GM06990 (cell line): ENCODE results near the gene PPP2R2C.

Experiments used
- DNase-seq: peaks from one replicate; pipeline ENCODE4 v3.0.0-alpha.2; 2011; ENCODE audit not compliant: insufficient read length; ENCODE audit errors: extremely low read depth
- H3K27me3 ChIP-seq: replicated peaks from 2 replicates; pipeline ENCODE4 v1.6.0; 2011; ENCODE audit warnings: low read length; ENCODE audit not compliant: control insufficient read depth, insufficient read depth
- H3K36me3 ChIP-seq: 2 replicates; pipeline ENCODE4 v1.5.1; 2011; ENCODE audit warnings: low read length; ENCODE audit not compliant: control insufficient read depth, insufficient read depth
- H3K4me3 ChIP-seq: replicated peaks from 2 replicates; pipeline ENCODE4 v1.5.1; 2011; ENCODE audit warnings: low read depth, mild to moderate bottlenecking, control low read depth, low read length
- CTCF ChIP-seq: IDR thresholded peaks from 2 replicates; pipeline ENCODE4 v1.5.1; 2011; ENCODE audit warnings: low read length, control low read depth, mild to moderate bottlenecking, inconsistent platforms; ENCODE audit not compliant: insufficient read depth, poor library complexity, severe bottlenecking

PPP2R2C gene

GRCh38 chr4:6489927-6490326 is 17.5 kb upstream of the PPP2R2C start:
- no peak for TF ChIP-seq CTCF
- Histone ChIP-seq H3K4me3 (no peak overlapping the region), H3K27me3 (peaks cover 2% of the 10 kb centered on the region; the same call in 1 of the 2 replicates), H3K36me3 (no peaks in the 10 kb centered on the region)
- DNase-seq = no peak

GRCh38 chr4:6487466-6487865 is 15.1 kb upstream of the PPP2R2C start:
- H3K4me3 ChIP-seq = no peak overlapping the region
- H3K27me3 ChIP-seq = peaks cover 2% of the 10 kb centered on the region; the same call in 1 of the 2 replicates
- no peak for TF ChIP-seq CTCF
- H3K36me3 ChIP-seq = no peaks in the 10 kb centered on the region
- no peak for DNase-seq

GRCh38 chr4:6480534-6481088 is 8.2 kb upstream of the PPP2R2C start:
- TF ChIP-seq CTCF = no peak
- no peaks in the 10 kb centered on the region for H3K36me3 ChIP-seq
- H3K27me3 ChIP-seq = no peaks in the 10 kb centered on the region; the same call in 1 of the 2 replicates
- no peak for DNase-seq
- H3K4me3 ChIP-seq = no peak overlapping the region

- Histone ChIP-seq H3K27me3 (no peaks in the 10 kb centered on the region; the same call in 1 of the 2 replicates), H3K36me3 (no peaks in the 10 kb centered on the region), H3K4me3 (no peak overlapping the region)
- no peak for DNase-seq
- TF ChIP-seq CTCF = no peak
Observed at GRCh38 chr4:6478546-6479220, 6.3 kb upstream of the PPP2R2C start.

- no peaks in the 10 kb centered on the region; the same call in 1 of the 2 replicates for H3K27me3 ChIP-seq
- no peak for TF ChIP-seq CTCF
- H3K36me3 ChIP-seq = no peaks in the 10 kb centered on the region
- no peak for DNase-seq
- no peak overlapping the region for H3K4me3 ChIP-seq
Observed at GRCh38 chr4:6476893-6477292, 4.5 kb upstream of the PPP2R2C start.

- Histone ChIP-seq H3K36me3 (no peaks in the 10 kb centered on the region), H3K27me3 (no peaks in the 10 kb centered on the region; the same call in 1 of the 2 replicates), H3K4me3 (no peak overlapping the region)
- no peak for DNase-seq
- no peak for TF ChIP-seq CTCF
Observed at GRCh38 chr4:6475492-6476020, 3.1 kb upstream of the PPP2R2C start.
